Stimulated activated CD8-positive, alpha-beta memory T cell treated with anti-CD3 and anti-CD28 coated beads, Interleukin-12 subunit alpha, Interleukin-12 subunit beta, amount 100 ng/mL, for 4 hours (primary cell): ENCODE data around the gene BCL2L2.

Source experiments
- DNase-seq: peaks from one replicate; pipeline ENCODE4 v3.0.0-alpha.2; 2020; ENCODE audit warnings: low read depth

The BCL2L2 gene

GRCh38 chr14:23356662-23357061, 50.0 kb downstream of the BCL2L2 start:
- DNase-seq, result no peak

GRCh38 chr14:23357261-23357660, 50.6 kb downstream of the BCL2L2 start:
- no peak for DNase-seq

- no peak for DNase-seq
Observed at GRCh38 chr14:23358042-23358441, 51.4 kb downstream of the BCL2L2 start.

GRCh38 chr14:23358553-23359166, 52.0 kb downstream of the BCL2L2 start:
- no peak for DNase-seq

- no peak for DNase-seq
Observed at GRCh38 chr14:23359167-23359626, 52.6 kb downstream of the BCL2L2 start.

GRCh38 chr14:23359722-23360447, 53.3 kb downstream of the BCL2L2 start:
- no peak for DNase-seq

- DNase-seq, result no peak
Observed at GRCh38 chr14:23360496-23360895, 53.9 kb downstream of the BCL2L2 start.

- DNase-seq, result no peak
Observed at GRCh38 chr14:23361320-23361719, 54.7 kb downstream of the BCL2L2 start.
